Measurements from ENCODE around the gene MRPL43. TPM values are rescaled to one million over a fixed set of nuclear protein-coding genes. Genes with fewer than 3 reads are reported as not detected.

The MRPL43 gene
- total and polyA plus RNA-seq, 5 experiments from 2014 or later: 64.9 to 136 (median 117) TPM

GRCh38 chr10:100985336-100985735 is 2.0 kb downstream of the MRPL43 start:
- no peaks in the 10 kb centered on the region for H3K9me3 Mint-ChIP-seq
- POLR2A ChIA-PET: interaction anchor here (6.7 kb wide), 1 partner anchor 12 kb away, joined by 82 read pairs; the partner anchor contains the start of gene LZTS2
- peaks cover 13 to 48% (median 35%) of the 10 kb centered on the region in 4 donors for H3K4me1 Mint-ChIP-seq
- no peaks in the 10 kb centered on the region for H3K27me3 Mint-ChIP-seq
- H3K36me3 Mint-ChIP-seq: peaks cover under 1 to 44% (median 15%) of the 10 kb centered on the region in 3 donors
- DNase-seq: no peak
- peak overlapping the region; percentile 2 to 100 (median 96) for H3K4me3 Mint-ChIP-seq
- peak overlapping the region in 1 of 10 donors; percentile 37 for H3K27ac Mint-ChIP-seq
- ATAC-seq: no peak

- Mint-ChIP-seq H3K27ac (peak overlapping the region in 1 of 10 donors; percentile 38), H3K27me3 (no peaks in the 10 kb centered on the region), H3K36me3 (peaks cover 0 to 47% (median 15%) of the 10 kb centered on the region in 3 donors), H3K4me1 (peaks cover 13 to 44% (median 34%) of the 10 kb centered on the region in 4 donors), H3K9me3 (no peaks in the 10 kb centered on the region), H3K4me3 (no peak overlapping the region)
- ATAC-seq: no peak
- POLR2A ChIA-PET: interaction anchor here (6.7 kb wide), 1 partner anchor 13 kb away, joined by 82 read pairs; the partner anchor contains the start of gene LZTS2
- no peak for DNase-seq
These were observed 2.6 kb downstream of the MRPL43 start for GRCh38 chr10:100984672-100985177.

- peaks cover 13 to 38% (median 30%) of the 10 kb centered on the region in 4 donors for H3K4me1 Mint-ChIP-seq
- H3K27ac Mint-ChIP-seq: peak overlapping the region in 3 of 10 donors; percentile 38 to 80 (median 79)
- H3K9me3 Mint-ChIP-seq: no peaks in the 10 kb centered on the region
- no peak for DNase-seq
- H3K36me3 Mint-ChIP-seq: peaks cover 0 to 45% (median 13%) of the 10 kb centered on the region in 3 donors
- no peaks in the 10 kb centered on the region for H3K27me3 Mint-ChIP-seq
- POLR2A ChIA-PET: interaction anchor here (6.7 kb wide), 1 partner anchor 13 kb away, joined by 82 read pairs; the partner anchor contains the start of gene LZTS2
- ATAC-seq: no peak
- H3K4me3 Mint-ChIP-seq: peak overlapping the region in 1 of 10 donors; percentile 40
These were observed 3.2 kb downstream of the MRPL43 start for GRCh38 chr10:100983868-100984671.

GRCh38 chr10:100982916-100983830 is 4.1 kb downstream of the MRPL43 start:
- Mint-ChIP-seq H3K27ac (no peak overlapping the region), H3K36me3 (peaks cover 0 to 46% (median 13%) of the 10 kb centered on the region in 3 donors), H3K9me3 (no peaks in the 10 kb centered on the region), H3K4me1 (peaks cover 13 to 32% (median 29%) of the 10 kb centered on the region in 4 donors), H3K4me3 (peak overlapping the region in 1 of 10 donors; percentile 73), H3K27me3 (no peaks in the 10 kb centered on the region)
- DNase-seq (no peak), ATAC-seq (no peak)
- POLR2A ChIA-PET: no interaction called here

- Mint-ChIP-seq H3K36me3 (peaks cover 0 to 46% (median 13%) of the 10 kb centered on the region in 3 donors), H3K27ac (peak overlapping the region in 1 of 10 donors; percentile 11), H3K27me3 (no peaks in the 10 kb centered on the region), H3K9me3 (no peaks in the 10 kb centered on the region), H3K4me3 (no peak overlapping the region), H3K4me1 (peaks cover 10 to 15% (median 12%) of the 10 kb centered on the region in 4 donors)
- DNase-seq (no peak), ATAC-seq (no peak)
- POLR2A ChIA-PET: no interaction called here
These were observed 6.0 kb downstream of the MRPL43 start for GRCh38 chr10:100981178-100981772.

- Mint-ChIP-seq H3K27me3 (no peaks in the 10 kb centered on the region), H3K36me3 (peaks cover 0 to 46% (median 13%) of the 10 kb centered on the region in 3 donors), H3K27ac (no peak overlapping the region), H3K4me1 (peaks cover 5 to 16% (median 7%) of the 10 kb centered on the region in 4 donors), H3K4me3 (no peak overlapping the region), H3K9me3 (no peaks in the 10 kb centered on the region)
- POLR2A ChIA-PET: no interaction called here
- no peak for ATAC-seq
- DNase-seq: no peak
These were observed 6.6 kb downstream of the MRPL43 start for GRCh38 chr10:100980711-100981110.

- ATAC-seq (no peak), DNase-seq (no peak)
- Mint-ChIP-seq H3K27me3 (no peaks in the 10 kb centered on the region), H3K9me3 (no peaks in the 10 kb centered on the region), H3K36me3 (peaks cover 0 to 46% (median 13%) of the 10 kb centered on the region in 3 donors), H3K4me1 (peaks cover 1 to 13% (median 3%) of the 10 kb centered on the region in 4 donors), H3K4me3 (no peak overlapping the region), H3K27ac (peak overlapping the region in 1 of 10 donors; percentile 72)
- POLR2A ChIA-PET: no interaction called here
These were observed 7.0 kb downstream of the MRPL43 start for GRCh38 chr10:100980311-100980710.

GRCh38 chr10:100979791-100980272 is 7.5 kb downstream of the MRPL43 start:
- DNase-seq: no peak
- H3K27ac Mint-ChIP-seq: peak overlapping the region in 1 of 10 donors; percentile 72
- H3K36me3 Mint-ChIP-seq: peaks cover 0 to 46% (median 13%) of the 10 kb centered on the region in 3 donors
- POLR2A ChIA-PET: interaction anchor here (0.8 to 1.3 kb wide), 3 partner anchors 11 to 36 kb away, joined by 3 read pairs; partner anchors contain the start of gene SEMA4G
- H3K4me1 Mint-ChIP-seq: peaks cover 0 to 13% (median 1%) of the 10 kb centered on the region in 4 donors
- H3K4me3 Mint-ChIP-seq: no peak overlapping the region
- no peaks in the 10 kb centered on the region for H3K27me3 Mint-ChIP-seq
- ATAC-seq: no peak
- no peaks in the 10 kb centered on the region for H3K9me3 Mint-ChIP-seq

GRCh38 chr10:100978901-100979195 is 8.4 kb downstream of the MRPL43 start:
- Mint-ChIP-seq H3K4me3 (no peak overlapping the region), H3K36me3 (peaks cover 0 to 39% (median 10%) of the 10 kb centered on the region in 3 donors), H3K4me1 (peaks cover 0 to 11% (median 0%) of the 10 kb centered on the region in 4 donors), H3K9me3 (no peaks in the 10 kb centered on the region), H3K27me3 (no peaks in the 10 kb centered on the region), H3K27ac (peak overlapping the region in 1 of 10 donors; percentile 65)
- ATAC-seq (no peak), DNase-seq (no peak)
- POLR2A ChIA-PET: interaction anchor here (1.3 kb wide), 1 partner anchor 10 kb away, joined by 3 read pairs; the partner anchor contains the start of gene SEMA4G

- DNase-seq: no peak
- peaks cover 0 to 39% (median 10%) of the 10 kb centered on the region in 3 donors for H3K36me3 Mint-ChIP-seq
- no peaks in the 10 kb centered on the region for H3K27me3 Mint-ChIP-seq
- H3K27ac Mint-ChIP-seq: peak overlapping the region in 1 of 10 donors; percentile 65
- no peak for ATAC-seq
- H3K9me3 Mint-ChIP-seq: no peaks in the 10 kb centered on the region
- no peak overlapping the region for H3K4me3 Mint-ChIP-seq
- POLR2A ChIA-PET: no interaction called here
- peaks cover 0 to 11% (median 0%) of the 10 kb centered on the region in 4 donors for H3K4me1 Mint-ChIP-seq
These were observed 9.0 kb downstream of the MRPL43 start for GRCh38 chr10:100978121-100978900.

- DNase-seq (no peak), ATAC-seq (no peak)
- Mint-ChIP-seq H3K27ac (peak overlapping the region in 2 of 10 donors; percentile 33 to 83), H3K4me3 (no peak overlapping the region), H3K27me3 (no peaks in the 10 kb centered on the region), H3K4me1 (peaks cover 0 to 11% (median 0%) of the 10 kb centered on the region in 4 donors), H3K9me3 (no peaks in the 10 kb centered on the region), H3K36me3 (peaks cover 0 to 35% (median 7%) of the 10 kb centered on the region in 3 donors)
- POLR2A ChIA-PET: no interaction called here
These were observed 9.9 kb downstream of the MRPL43 start for GRCh38 chr10:100977436-100977835.
